GM18499 (cell line): Measurements from ENCODE around the gene INPP4A.

Source experiments
- ATAC-seq: cut with Tn5 transposase; IDR thresholded peaks from one replicate; pipeline ENCODE4 v1.9.1; 2021; ENCODE audit warnings: moderate number of reproducible peaks; ENCODE audit not compliant: insufficient read depth, unreplicated experiment

Gene INPP4A

DNA sequence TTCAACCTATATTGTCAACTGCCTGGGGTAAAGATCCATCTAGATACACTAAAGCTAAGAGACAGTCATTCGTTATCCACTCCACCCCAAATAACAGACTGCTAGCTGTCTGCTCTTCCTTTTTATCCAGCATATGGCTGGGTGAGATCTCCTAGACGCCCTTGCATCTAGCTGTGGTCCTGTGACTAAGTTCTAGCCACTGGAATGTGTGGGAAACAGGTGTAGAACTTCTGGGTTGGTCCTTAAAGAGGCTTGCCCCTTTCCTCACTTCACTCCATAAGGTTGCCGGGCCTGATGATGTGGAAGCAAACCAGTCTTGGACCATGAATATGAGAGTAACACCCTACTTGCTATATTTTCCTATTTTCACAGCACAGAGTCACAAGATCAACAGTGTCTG is 160.4 kb downstream of the INPP4A start:
- no peak for ATAC-seq

DNA sequence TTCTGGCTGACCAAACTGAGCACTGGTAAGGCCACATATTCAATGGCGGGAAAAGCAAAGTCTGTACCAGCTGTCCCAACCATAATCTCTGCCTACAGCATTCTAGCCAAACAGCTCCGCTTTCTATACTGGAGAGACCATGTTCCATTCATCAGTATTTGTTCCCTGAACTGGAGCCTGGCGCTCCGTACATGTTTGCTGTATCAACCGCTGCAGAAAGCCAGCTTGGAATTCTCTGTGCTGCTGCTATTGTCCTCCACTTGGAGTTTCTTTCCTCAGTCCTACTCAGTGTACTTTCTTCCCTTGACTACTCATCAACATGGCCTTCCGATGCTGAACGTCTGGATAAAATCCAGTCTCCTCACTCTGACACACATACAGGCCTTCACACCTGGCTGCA is 161.8 kb downstream of the INPP4A start:
- ATAC-seq = no peak

DNA sequence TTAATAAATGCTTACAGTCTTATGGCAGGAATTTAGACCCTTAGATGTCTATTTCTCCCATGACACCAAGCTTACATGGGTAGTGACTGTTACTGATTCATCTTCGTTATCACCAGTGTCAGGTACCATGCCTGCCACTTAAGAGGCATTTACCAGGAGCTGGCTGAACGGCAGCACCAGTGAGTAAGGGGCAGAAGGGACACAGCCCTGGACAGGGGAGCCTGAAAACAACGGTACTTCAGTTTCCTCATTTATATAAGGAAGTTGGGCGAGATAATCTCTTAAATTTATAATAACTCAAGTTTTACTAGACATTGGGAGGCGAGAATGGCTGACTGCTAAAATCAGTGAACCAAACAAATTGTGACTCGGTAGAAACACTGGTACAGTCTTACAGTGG is 162.4 kb downstream of the INPP4A start:
- no peak for ATAC-seq

DNA sequence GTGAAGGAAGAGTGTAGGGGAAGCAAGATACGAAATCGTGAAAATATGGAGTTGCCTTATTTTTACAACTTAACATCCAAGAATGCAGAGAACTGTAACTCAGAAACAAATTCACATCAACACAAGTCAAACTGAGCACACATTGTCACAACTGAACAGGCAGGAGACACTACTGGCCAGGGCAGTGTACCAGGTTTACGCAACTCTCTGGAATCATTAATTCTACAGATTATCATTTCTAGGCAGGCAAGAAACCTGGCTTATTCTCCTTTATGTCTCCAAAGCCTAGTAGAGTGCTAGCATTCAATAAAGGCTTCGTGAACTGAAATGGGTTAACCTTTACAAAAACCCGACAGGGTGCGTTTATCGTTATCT is 163.1 kb downstream of the INPP4A start:
- no peak for ATAC-seq

DNA sequence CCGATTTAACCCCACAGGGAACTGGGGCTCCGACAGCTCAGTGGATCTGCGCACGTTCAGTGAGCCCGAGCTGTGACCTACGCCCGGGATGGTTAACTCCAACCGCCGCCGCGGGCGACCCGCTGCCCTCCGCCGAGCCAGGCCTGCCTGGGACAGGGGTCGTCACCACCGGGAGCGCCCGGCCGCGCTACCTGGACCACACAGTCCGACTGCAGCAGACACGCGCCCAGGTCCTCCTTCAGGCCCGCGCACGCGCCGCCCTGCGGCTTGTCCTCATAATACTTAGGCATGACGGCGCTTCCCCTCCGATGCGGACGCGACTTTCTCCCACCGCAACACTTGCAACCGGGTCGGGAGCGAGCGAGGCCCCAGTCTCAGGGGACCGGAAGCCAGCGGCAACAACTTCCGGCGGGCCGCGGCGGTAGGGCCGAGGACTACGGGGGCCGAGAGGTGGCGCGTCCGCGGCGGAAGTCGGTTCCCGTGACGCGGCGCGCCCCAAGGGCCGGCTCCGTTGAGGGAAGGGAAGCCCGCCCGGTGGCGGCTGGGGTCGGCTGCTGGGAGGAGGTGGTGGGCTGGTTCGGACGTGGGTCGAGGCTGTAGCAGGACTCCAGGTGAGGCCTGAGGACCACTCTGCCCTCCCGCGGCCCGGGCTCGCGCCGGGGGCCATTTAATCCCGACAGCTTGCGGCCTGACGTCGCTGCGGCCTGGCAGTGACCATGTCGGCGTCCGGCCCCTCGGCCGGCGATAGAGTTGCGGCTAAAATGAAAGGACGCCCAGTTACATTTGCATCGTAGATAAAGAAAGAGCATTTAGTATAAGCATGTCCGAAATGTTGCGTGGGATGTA is 163.7 kb downstream of the INPP4A start, which contains the start of the genes COA5 and UNC50:
COA5 (minus strand) TSS at position 397 of the 846 bp plus-strand sequence; CDS start at position 290, 107 bp downstream.
UNC50 (plus strand) TSS at position 474 of the 846 bp plus-strand sequence. CDS start 1,171 bp downstream, outside the sequence.
- ATAC-seq = no peak

DNA sequence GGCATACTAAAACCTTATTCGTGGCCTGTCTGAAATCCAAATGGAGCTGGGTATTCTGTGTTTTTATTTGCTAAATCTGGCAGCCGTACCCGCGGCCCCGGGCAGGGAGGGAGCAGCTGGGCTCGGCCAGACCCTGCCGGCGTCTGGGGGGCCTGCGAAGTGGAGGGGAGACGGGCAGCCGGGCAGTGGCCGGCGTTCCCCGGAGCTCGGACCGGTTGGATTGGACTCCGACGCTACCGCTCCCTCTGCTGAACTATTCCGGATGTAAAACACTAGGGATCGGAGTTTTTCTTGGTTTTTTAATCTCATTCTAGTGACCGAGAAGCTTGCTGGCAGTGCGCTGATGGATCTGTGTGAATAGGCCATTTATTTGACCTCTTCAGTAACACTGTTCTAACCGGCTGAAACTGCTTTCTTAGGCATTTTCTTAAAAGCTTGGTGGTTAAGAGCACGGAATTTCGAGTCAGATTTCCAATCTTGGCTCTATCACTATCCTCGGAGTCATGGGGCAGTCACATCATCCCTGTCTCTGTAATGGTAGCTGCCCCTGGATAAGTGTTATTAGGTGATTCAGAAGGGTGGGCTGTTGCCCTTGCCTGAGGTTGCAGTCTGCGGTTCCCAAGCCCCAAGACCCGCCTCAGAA is 164.4 kb downstream of the INPP4A start:
- ATAC-seq = no peak

DNA sequence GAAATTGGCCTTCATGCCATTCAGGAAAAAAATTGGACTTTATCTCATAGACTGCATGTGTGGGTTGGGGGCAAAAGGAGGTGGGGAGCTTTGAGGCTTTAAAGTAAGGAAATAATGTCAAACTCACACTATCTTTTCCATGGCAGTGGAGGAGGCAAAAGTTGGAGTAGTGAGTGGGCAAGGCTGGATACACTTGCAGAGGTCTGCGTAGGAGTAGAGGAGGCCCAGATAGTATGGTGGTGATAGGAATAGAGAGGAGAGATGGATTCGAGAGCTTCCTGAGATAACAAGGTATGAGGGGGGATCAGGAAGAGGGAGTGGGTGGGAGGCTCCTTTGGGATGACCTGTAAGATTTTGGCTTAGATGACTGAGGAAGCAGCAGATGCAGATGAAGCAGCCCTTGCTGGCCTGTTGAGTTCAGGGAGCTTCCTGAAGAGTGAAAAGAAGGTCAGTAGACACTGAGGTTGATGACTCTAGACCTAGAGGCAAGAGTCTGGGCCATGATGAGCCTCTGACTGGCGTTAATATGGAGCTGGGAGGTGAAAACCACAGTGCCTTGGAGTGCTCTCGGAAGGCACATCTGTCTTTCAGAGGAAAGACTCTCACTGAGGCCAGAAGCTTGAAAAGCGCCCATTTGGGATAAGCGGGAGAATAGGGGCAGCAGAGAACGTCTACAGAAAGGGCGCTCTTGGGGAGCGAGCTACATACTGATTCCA is 169.5 kb downstream of the INPP4A start:
- no peak for ATAC-seq

DNA sequence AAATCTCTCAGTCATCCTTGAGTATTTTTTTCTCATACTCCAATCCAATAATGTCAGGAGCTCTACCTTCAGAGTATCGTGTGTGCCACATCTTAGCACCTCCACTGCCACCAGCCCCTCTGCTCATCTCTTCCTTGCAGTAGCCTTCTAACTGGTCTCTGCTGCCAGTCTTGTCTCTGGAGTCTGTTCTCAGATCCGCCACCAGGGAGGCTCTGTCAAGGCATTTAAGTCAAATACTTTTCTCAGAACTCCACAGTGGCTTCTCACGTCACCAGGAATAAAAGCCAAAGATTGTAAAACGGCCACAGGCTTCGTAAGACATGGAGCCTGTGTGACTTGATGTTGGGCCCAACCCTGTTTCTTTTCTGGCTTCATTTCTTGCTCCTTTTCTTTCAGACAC is 170.8 kb downstream of the INPP4A start:
- no peak for ATAC-seq

DNA sequence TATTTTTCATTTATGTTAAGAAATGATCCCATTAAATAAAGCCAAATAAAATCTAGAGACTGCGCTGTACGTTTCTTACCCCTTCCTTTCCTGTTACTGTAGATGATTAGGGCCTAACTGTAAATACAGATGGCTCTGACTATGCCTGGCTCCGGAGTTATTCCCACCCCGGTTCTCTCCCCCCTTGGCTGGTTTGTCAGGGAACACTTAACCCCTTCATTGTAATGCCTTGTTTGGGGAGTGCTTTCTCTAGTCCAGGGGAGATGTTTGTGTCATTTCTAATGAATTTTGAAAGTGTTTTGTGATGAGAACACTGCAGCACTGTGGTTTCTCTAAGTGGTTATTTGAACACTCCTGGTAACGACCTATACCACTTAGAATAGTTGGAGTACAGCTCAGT is 172.5 kb downstream of the INPP4A start:
- no peak for ATAC-seq

DNA sequence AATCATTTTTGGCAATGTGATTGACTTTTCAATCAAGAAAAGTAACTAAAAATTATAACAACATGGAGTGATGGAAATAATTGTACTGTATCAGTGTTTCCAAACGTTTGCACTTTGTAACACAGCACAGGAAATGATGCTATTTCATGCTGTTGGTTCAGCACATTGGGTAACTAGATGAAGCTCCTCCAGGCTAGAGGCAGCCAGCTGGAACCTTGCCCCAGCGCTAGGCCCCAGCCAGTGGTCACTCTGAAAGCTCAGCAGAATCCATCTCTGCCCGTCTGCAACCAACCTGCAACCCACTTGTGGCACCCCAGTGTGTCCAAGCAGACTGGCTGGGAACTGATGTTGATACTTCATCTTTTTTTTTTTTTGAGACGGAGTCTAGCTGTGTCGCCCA is 179.0 kb downstream of the INPP4A start:
- ATAC-seq = no peak

DNA sequence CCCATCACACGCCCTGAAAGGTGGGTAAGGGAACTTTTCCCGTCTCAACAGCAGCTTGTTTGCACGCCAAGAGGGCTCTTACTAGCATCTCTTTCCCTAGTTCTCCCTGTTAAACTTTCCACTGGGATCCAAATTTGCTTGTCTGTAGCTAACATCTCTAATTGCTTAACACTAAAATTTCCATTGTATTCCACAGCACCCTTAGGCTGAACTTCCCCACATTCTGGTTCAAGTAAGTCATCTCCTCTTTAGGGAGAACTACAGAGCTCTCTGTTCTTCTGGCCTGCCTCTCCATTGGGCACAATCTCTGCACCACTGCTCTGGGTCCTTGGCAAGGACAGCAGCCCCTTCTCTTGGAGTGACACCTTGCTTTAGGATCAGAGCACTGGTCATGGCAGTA is 187.7 kb downstream of the INPP4A start:
- ATAC-seq = no peak

DNA sequence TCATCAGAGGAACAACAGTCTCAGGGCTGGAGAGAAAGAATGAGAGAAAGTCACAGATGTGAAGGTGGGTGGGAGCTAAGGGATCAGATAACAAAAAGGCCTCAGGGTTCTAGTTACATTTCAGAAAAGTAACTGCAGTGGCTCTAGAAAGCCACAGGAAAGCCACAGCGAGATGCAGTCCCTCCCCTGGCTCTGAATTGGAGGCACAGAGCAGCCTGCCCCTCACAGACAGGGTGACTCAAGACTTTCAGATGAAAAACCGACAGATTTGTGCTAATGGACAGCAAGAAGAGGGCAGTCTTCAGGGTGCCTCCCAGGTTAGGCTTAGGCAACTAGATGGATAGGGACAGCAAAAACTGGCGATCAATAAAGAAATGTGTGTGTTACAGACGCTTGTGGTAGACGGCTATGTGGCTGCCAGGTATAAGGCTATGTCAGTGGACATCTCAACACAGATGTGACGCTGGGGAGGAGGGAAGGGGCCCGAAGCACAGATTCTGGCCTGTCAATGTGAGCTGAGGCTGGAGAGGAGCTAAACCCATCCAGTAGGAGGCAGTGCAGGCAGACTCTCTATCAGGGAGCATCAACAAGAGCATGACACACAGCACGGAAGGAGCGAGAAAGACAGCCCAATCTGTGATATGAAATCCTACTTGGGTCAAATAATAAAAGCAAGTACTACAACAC is 189.9 kb downstream of the INPP4A start:
- no peak for ATAC-seq

DNA sequence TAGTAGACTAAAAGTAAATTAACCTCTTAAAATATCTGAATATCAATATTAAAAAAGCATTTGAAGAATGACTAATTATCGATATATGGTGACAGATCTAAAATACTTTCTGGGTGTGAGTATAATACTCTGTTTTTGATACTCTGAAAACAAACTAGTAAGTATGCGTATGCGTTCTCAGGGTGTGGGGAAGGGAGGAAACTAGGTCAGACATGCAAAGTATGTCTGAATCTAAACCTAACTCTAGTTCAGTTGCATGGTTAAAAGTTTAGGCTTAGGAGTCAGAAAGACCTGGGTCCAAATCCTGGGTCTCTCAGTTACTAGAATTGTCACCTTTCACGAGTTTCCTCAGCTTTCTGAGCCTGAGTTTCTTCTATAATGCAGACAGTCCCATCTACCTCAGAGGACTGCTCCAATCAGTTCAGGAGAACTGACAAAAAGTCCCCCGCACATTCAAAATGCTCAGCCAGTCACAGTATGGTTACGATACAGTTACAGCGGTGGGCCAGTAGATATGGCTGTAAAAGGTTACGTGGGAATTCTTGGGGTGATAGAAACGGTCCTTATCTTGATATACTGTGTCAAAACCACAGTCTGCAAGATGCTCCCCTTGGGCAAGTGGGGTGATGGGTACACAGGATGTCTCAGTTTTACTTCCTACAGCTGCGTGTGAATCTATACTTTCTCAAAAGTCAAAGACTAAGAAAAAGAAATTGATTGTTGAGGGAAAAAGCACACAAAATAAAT is 192.9 kb downstream of the INPP4A start:
- no peak for ATAC-seq

DNA sequence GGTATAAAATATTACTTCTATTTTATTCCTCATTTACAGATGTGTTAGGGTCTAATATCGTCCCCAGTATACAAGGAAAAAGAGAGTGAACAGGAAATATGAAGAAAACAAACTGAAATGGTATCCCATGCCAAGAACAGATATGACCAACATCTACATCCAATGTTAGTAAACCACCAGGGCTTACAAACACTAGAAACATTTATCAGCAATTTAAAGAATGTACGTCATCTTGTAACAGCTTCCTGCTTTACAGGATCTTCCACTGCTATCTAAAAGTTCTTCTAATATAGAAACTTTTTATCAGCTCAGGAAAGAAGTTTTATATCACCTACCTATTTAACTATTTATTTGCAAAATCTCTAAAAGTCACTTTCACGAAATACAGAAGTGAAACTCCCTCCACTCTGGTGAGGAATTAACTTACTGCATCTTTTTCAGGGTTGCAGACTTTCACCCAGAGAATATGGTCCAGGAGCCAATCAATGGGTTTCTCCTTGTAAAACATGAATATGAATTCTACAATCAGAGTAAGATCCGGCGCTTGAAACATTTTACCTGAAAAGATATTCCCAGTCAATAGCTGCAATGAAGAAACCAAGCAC is 198.9 kb downstream of the INPP4A start:
- no peak for ATAC-seq
